RWPE1 (cell line): ENCODE results near the gene USP34.
"Not testable (repeated sequence)": the region's sequence is repeated elsewhere in the genome, so short reads cannot be mapped to it uniquely, and the experiment has no call there.

ENCODE experiments used
- CTCF ChIA-PET: fragments of 350-600 bp; sonication (Branson Sonifier 250); formaldehyde crosslinking; extraction: SDS; loops from one replicate; lab custom pipeline; 2021; lab: Yijun Ruan, JAX
- POLR2A ChIA-PET: fragments of 400-600 bp; formaldehyde crosslinking; extraction: SDS; loops from one replicate; lab custom pipeline; 2020; ENCODE audit warnings: antibody characterized with exemption; ENCODE audit not compliant: low non-redundant PET; lab: Yijun Ruan, JAX
- DNase-seq: peaks from one replicate; pipeline ENCODE4 v3.0.0; 2012; ENCODE audit warnings: low spot score
- H3K27ac ChIP-seq: fragments of 450-650 bp; 2 replicates; pipeline ENCODE4 v1.5.1; 2017
- TF ChIP-seq, protein P1 (sequence below): fragments of 450-650 bp; conservative IDR thresholded peaks from 2 replicates; pipeline ENCODE4 v1.5.1; 2017; ENCODE audit warnings: low read depth, mild to moderate bottlenecking

Gene USP34

DNA sequence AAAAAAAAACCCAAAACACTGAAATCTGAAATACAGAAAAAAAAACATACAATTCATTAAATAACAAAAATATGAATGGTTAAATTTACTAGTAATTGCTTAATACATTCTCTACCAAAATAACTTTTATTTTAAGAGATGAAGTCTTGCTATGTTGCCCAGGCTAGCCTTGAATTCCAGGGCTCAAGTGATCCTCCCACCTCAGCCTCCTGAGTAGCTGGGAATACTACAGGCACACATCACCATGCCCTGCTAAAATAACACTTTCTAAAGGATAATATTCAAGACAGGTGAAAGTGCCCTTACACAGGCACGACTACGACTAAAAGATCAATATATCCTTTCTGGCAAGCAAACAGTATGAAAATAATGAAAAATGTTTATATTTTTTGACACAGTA is 9.5 kb downstream of the USP34 start:
- TF ChIP-seq, protein P1, sequence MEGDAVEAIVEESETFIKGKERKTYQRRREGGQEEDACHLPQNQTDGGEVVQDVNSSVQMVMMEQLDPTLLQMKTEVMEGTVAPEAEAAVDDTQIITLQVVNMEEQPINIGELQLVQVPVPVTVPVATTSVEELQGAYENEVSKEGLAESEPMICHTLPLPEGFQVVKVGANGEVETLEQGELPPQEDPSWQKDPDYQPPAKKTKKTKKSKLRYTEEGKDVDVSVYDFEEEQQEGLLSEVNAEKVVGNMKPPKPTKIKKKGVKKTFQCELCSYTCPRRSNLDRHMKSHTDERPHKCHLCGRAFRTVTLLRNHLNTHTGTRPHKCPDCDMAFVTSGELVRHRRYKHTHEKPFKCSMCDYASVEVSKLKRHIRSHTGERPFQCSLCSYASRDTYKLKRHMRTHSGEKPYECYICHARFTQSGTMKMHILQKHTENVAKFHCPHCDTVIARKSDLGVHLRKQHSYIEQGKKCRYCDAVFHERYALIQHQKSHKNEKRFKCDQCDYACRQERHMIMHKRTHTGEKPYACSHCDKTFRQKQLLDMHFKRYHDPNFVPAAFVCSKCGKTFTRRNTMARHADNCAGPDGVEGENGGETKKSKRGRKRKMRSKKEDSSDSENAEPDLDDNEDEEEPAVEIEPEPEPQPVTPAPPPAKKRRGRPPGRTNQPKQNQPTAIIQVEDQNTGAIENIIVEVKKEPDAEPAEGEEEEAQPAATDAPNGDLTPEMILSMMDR = no peak
- ChIA-PET POLR2A (interaction anchor here (0.8 kb wide), 1 partner anchor 78 kb away, joined by 5 read pairs; no protein-coding TSS in a partner anchor), CTCF (interaction anchor here (0.6 to 0.8 kb wide), 3 partner anchors 18 to 142 kb away, joined by 4 to 6 read pairs (median 6); no protein-coding TSS in a partner anchor)
- DNase-seq = no peak
- H3K27ac ChIP-seq = no peak overlapping the region

DNA sequence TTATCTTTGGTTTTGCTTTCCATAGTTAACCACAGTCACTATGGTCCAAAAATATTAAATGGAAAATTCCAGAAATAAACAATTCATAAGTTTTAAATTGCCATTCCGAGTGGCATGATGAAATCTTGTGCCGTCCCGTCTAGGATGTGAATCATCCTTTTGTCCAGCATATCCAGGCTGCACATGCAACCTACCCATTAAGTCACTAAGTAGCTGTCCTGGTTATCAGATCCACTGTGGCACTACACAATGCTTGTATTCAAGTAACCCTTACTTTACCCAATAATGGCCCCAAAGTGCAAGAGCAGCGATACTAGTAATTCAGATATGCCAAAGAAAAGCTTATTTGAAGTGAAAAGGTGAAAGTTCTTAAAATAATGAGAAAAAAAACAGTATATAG is 10.7 kb downstream of the USP34 start:
- ChIA-PET POLR2A (interaction anchor here (0.6 kb wide), 1 partner anchor 59 kb away, joined by 18 read pairs; no protein-coding TSS in a partner anchor), CTCF (interaction anchor here (0.6 to 0.7 kb wide), 2 partner anchors 14 to 52 kb away, joined by 3 to 4 read pairs; no protein-coding TSS in a partner anchor)
- TF ChIP-seq, protein P1 = no peak
- peak overlapping the region; percentile 69 for H3K27ac ChIP-seq
- DNase-seq = peak; percentile 39

GRCh38 chr2:61456746-61457420 is 14.0 kb downstream of the USP34 start:
- DNase-seq = no peak
- ChIA-PET POLR2A (no interaction called here), CTCF (interaction anchor here (0.6 to 0.9 kb wide), 2 partner anchors 73 to 77 kb away, joined by 3 to 6 read pairs; no protein-coding TSS in a partner anchor)
- TF ChIP-seq, protein P1 = no peak
- H3K27ac ChIP-seq = no peak overlapping the region

DNA sequence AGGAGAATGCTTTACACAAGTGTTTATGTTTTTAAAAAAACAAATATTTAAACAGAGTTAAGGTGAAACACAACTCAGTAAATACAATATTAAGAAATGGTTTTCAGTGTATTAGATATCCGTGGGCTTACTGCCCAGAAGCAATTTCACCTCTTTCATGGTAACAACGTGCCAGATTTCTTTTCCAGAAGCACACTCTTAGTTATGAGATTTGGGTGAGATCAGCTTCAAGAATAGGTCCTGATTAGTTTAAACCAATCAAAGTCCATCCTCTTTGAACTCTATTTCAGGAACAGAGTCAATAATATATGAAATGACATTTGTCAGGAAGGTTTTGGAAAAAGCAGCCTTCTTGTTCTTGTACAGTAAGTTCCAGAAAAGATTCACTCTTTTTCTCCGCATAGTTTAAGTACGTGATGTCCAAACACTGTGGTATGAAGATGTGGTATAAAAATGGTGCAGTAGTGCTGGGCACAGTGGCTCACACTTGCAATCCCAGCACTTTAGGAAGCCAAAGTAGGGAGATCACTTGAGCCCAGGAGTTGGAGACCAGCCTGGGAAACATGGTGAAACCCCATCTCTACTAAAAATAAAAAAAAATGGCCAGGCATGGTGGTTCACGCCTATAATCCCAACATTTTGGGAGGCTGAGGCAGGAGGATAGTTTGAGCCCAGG is 14.7 kb downstream of the USP34 start:
- DNase-seq = no peak
- no peak overlapping the region for H3K27ac ChIP-seq
- POLR2A ChIA-PET = no interaction called here
- CTCF ChIA-PET = interaction anchor here (0.6 kb wide), 1 partner anchor 72 kb away, joined by 6 read pairs; no protein-coding TSS in a partner anchor
- TF ChIP-seq, protein P1 = no peak

GRCh38 chr2:61454972-61455371 is 15.9 kb downstream of the USP34 start:
- POLR2A ChIA-PET, H3K27ac ChIP-seq, DNase-seq, CTCF ChIA-PET: not testable (repeated sequence)

DNA sequence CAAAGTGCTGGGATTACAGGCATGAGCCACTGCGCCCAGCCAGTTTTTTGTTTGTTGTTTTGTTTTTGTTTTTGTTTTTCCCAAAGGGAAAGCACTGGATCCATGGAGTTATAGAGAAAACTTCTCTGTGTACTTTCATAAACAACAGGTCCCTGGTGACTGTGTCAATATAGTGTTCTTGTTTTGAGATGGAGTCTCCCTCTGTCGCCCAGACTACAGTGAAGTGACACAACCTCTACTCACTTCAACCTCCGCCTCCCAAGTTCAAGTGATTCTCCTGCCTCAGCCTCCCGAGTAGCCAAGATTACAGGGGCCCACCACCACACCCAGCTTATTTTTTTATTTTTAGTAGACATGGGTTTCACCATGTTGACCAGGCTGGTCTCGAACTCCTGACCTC is 16.5 kb downstream of the USP34 start:
- TF ChIP-seq, protein P1 = no peak
- no peak overlapping the region; the same call in 1 of the 2 replicates for H3K27ac ChIP-seq
- POLR2A ChIA-PET = no interaction called here
- CTCF ChIA-PET = interaction anchor here (0.6 kb wide), 2 partner anchors 19 to 35 kb away, joined by 5 to 7 read pairs; no protein-coding TSS in a partner anchor
- DNase-seq = no peak

DNA sequence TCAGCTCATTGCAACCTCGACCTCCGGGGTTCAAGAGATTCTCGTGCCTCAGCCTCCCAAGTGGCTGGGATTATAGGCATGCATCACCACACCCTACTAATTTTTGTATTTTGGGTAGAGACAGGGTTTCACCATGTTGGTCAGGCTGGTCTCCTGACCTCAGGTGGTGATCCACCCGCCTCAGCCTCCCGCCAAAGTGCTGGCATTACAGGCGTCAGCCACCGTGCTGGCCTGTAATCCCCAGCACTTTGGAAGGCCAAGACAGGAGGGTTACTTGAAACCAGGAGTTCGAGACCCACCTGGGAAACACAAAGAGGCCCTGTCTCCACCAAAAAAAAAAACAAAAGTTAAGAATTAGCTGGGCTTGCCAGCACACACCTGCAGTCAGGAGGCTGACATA is 18.5 kb downstream of the USP34 start:
- ChIA-PET POLR2A (no interaction called here), CTCF (interaction anchor here (0.7 kb wide), 1 partner anchor 307 kb away, joined by 3 read pairs; no protein-coding TSS in a partner anchor)
- no peak for DNase-seq
- no peak overlapping the region for H3K27ac ChIP-seq
- TF ChIP-seq, protein P1 = no peak
